Nephron (organoid): ENCODE data around the gene BORCS5.
A peak's percentile ranks its signal among the peaks of the same experiment; 100 is the strongest.
"Not testable (repeated sequence)": the region's sequence is repeated elsewhere in the genome, so short reads cannot be mapped to it uniquely, and the experiment has no call there.

Source experiments
- H3K27ac Mint-ChIP-seq, 3 experiments: 2 replicates each; pipeline ENCODE4 v1.8.0; 2020; ENCODE audit warnings: mixed read lengths in 3 of 3, mild to moderate bottlenecking in 2 of 3, moderate library complexity in 1 of 3
- H3K27me3 Mint-ChIP-seq: 2 replicates; pipeline ENCODE4 v1.8.0; 2021; ENCODE audit warnings: low read depth, mild to moderate bottlenecking, moderate library complexity, mixed read lengths
- H3K36me3 Mint-ChIP-seq: 2 replicates; pipeline ENCODE4 v1.8.0; 2020; ENCODE audit warnings: low read depth, mixed read lengths
- H3K4me1 Mint-ChIP-seq: 2 replicates; pipeline ENCODE4 v1.8.0; 2020; ENCODE audit warnings: mixed read lengths
- H3K4me3 Mint-ChIP-seq, 3 experiments: 2 replicates each; pipeline ENCODE4 v1.8.0; 2020; ENCODE audit warnings: mild to moderate bottlenecking in 3 of 3, mixed read lengths in 3 of 3, moderate library complexity in 2 of 3
- H3K9me3 Mint-ChIP-seq: 2 replicates; pipeline ENCODE4 v1.8.0; 2020; ENCODE audit warnings: mixed read lengths
- TF ChIP-seq, protein P1 (sequence below), 3 experiments: fragments of 200-600 bp; sonication (generic); IDR thresholded peaks; one replicate each; pipeline ENCODE4 v1.5.0; 2021; ENCODE audit warnings: antibody characterized with exemption in 3 of 3; ENCODE audit not compliant: unreplicated experiment in 3 of 3

BORCS5 gene

DNA sequence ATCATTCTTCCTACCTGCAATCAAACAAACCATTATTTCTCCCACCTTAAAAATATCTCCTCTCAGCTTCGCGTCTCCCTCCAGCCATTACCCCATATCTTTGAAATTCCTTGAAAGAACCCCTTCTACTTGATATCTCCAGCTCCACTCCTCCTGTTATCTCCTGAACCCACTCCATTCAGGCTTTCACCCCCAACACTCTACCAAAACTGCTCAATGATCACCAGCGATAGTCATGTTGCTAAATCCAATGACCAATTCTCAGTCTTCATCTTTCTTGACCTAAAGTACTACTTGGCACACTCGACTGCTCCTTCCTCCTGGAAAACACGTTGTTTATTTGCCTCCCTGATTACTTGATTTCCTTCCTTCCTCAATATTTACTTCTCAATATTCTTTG is 135.7 kb downstream of the BORCS5 start:
- TF ChIP-seq, protein P1, sequence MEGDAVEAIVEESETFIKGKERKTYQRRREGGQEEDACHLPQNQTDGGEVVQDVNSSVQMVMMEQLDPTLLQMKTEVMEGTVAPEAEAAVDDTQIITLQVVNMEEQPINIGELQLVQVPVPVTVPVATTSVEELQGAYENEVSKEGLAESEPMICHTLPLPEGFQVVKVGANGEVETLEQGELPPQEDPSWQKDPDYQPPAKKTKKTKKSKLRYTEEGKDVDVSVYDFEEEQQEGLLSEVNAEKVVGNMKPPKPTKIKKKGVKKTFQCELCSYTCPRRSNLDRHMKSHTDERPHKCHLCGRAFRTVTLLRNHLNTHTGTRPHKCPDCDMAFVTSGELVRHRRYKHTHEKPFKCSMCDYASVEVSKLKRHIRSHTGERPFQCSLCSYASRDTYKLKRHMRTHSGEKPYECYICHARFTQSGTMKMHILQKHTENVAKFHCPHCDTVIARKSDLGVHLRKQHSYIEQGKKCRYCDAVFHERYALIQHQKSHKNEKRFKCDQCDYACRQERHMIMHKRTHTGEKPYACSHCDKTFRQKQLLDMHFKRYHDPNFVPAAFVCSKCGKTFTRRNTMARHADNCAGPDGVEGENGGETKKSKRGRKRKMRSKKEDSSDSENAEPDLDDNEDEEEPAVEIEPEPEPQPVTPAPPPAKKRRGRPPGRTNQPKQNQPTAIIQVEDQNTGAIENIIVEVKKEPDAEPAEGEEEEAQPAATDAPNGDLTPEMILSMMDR (IDR thresholded peaks at IDR 0.05; ENCODE audit: unreplicated experiment in 3 of 3), result no peak
- no peak overlapping the region for H3K27ac Mint-ChIP-seq
- H3K27me3 Mint-ChIP-seq, result no peaks in the 10 kb centered on the region
- H3K9me3 Mint-ChIP-seq, result no peaks in the 10 kb centered on the region
- no peak overlapping the region for H3K4me3 Mint-ChIP-seq
- H3K4me1 Mint-ChIP-seq, result no peaks in the 10 kb centered on the region
- H3K36me3 Mint-ChIP-seq, result peaks cover 5% of the 10 kb centered on the region

DNA sequence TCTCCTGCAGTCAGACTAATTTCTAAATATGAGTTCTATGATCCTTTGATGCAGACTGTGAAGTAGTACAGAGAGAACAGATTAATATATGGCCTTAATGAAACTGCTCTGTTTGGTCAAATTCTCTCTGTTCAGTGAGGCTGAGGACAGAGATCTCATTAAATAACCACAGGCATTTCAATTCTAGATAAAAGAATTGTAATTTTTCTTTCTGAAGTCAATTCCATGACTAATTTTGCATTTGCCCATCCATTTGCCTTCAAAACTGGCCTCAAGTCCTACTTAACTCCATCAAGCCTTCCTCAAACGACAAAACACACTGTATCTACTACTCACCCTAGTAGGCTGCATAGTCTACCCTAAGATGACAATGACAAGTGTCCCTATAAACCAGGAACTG is 138.7 kb downstream of the BORCS5 start:
- H3K4me1 Mint-ChIP-seq, result no peaks in the 10 kb centered on the region
- H3K9me3 Mint-ChIP-seq, result no peaks in the 10 kb centered on the region
- H3K27ac Mint-ChIP-seq, result no peak overlapping the region
- H3K4me3 Mint-ChIP-seq, result no peak overlapping the region
- H3K27me3 Mint-ChIP-seq, result no peaks in the 10 kb centered on the region
- H3K36me3 Mint-ChIP-seq, result peaks cover 7% of the 10 kb centered on the region
- TF ChIP-seq, protein P1 (IDR thresholded peaks at IDR 0.05; ENCODE audit: unreplicated experiment in 3 of 3), result no peak

DNA sequence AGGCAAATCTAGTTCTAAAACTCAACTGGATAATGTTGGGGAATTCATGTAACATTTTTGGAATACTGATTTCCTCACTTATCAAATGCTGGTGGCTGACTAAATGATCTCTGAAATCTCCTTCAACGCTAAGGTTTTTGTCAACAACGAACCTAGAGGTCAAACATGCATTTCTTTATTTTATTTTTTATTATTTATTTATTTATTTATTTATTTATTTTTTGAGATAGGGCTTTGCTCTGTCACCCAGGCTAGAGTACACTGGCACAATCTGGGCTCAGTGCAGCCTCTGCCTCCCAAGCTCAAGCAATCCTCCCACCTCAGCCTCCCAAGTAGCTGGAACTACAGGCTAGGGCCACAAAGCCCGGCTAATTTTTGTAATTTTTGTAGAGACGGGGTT is 141.3 kb downstream of the BORCS5 start:
- Mint-ChIP-seq H3K4me1 (no peaks in the 10 kb centered on the region), H3K27ac (no peak overlapping the region), H3K4me3 (no peak overlapping the region), H3K36me3 (peaks cover 10% of the 10 kb centered on the region), H3K9me3 (no peaks in the 10 kb centered on the region), H3K27me3 (no peaks in the 10 kb centered on the region)
- TF ChIP-seq, protein P1 (IDR thresholded peaks at IDR 0.05; ENCODE audit: unreplicated experiment in 3 of 3), result no peak

DNA sequence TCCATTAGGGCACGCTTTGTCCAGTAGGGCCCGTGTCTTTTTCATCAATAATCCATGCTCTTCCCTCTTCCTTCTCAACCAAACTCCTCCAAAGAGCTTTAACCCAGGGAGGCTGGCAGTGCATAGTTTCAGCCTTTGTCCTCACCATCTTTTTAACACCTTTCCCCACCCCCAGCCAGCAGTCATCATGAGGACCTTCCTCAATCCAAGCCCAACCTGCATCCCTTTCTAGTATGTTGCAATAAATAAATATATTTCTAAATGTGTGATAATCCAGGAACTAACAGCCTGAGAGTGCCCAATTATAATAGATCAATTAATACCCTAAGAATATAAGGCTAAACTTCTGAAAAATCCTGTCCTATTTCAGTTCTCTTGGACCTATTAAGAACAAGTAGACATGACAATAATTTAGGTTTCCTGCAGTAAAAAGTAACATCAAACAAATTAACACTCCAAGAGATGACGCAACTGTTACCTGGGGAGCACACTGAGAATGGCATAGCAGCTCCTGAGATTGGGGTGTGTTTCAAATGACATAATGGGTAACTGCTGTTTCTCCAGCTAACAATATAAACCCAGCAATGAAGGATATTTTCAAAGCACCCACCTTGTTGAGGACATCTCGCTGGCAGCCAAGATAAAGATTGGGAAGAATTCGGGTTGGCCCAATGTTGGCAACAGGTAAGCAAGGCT is 143.2 kb downstream of the BORCS5 start:
- Mint-ChIP-seq H3K27me3 (no peaks in the 10 kb centered on the region), H3K9me3 (no peaks in the 10 kb centered on the region), H3K4me1 (peaks cover 2% of the 10 kb centered on the region), H3K27ac (no peak overlapping the region), H3K4me3 (no peak overlapping the region), H3K36me3 (peaks cover 10% of the 10 kb centered on the region)
- TF ChIP-seq, protein P1 (IDR thresholded peaks at IDR 0.05; ENCODE audit: unreplicated experiment in 3 of 3), result no peak

DNA sequence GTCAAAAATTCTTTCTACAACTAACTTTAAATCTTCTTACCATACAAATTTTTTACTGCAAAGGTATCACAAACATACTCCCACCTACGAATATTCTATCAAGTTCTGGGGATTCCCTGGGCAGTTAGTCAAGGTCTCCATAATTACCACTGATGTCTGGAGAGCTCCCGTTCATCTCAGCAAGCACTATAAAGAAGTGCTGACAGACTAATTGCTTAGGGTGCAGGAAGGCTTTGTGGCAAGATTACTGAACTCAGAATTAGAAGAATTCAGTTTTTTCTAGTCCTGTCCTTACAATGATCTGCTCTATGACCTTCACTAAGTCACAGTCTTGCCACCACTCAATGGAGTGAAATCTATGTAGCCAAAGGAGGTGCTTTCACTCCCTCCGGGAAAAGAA is 144.2 kb downstream of the BORCS5 start:
- peak overlapping the region in 1 of 3 experiments; percentile 14 for H3K27ac Mint-ChIP-seq
- TF ChIP-seq, protein P1 (IDR thresholded peaks at IDR 0.05; ENCODE audit: unreplicated experiment in 3 of 3), result no peak
- no peaks in the 10 kb centered on the region for H3K27me3 Mint-ChIP-seq
- peaks cover 10% of the 10 kb centered on the region for H3K4me1 Mint-ChIP-seq
- peaks cover 10% of the 10 kb centered on the region for H3K36me3 Mint-ChIP-seq
- H3K4me3 Mint-ChIP-seq, result no peak overlapping the region
- no peaks in the 10 kb centered on the region for H3K9me3 Mint-ChIP-seq

DNA sequence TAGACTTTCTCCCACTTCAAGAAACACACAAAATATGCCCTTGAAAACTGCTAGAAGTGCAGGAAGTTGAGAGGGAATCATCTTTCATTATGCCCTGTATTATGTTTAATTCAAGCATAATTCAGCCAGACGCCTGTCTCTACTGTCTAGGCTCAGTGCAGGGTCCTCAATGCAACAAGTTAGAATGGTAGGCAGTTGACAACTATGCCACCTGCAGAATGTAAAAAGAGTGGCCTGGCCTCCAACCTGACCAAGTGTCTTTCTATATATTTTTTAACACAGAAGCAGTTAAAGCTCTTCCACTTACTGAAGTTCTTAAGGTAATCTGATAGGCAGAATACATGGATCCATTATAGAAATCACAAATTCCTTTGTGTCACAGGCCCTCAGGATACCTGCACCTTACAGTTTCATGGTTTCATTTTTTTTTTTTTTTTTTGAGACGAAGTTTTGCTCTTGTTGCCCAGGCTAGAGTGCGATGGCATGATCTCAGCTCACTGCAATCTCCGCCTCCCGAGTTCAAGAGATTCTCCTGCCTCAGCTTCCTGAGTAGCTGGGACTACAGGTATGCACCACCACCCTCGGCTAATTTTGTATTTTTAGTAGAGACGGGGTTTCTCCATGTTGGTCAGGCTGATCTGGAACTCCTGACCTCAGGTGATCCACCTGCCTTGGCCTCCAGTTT is 145.4 kb downstream of the BORCS5 start:
- not testable (repeated sequence) for H3K9me3 Mint-ChIP-seq, H3K27ac Mint-ChIP-seq, H3K27me3 Mint-ChIP-seq, H3K4me3 Mint-ChIP-seq
- Mint-ChIP-seq H3K36me3 (peaks cover 10% of the 10 kb centered on the region), H3K4me1 (peaks cover 19% of the 10 kb centered on the region)
